Dendritic cell treated with granulocyte-macrophage colony-stimulating factor and Interleukin-4, amounts not matched to agents 40 ng/mL and 50 ng/mL, for 4 days (primary cell): ENCODE measurements around the gene CNNM3.

Experiments
- H3K27ac Mint-ChIP-seq: one replicate; pipeline ENCODE4 v1.8.0; 2022; ENCODE audit warnings: mild to moderate bottlenecking, mixed read lengths
- H3K27me3 Mint-ChIP-seq: one replicate; pipeline ENCODE4 v1.8.0; 2022; ENCODE audit warnings: mild to moderate bottlenecking, mixed read lengths
- H3K36me3 Mint-ChIP-seq: one replicate; pipeline ENCODE4 v1.8.0; 2022; ENCODE audit warnings: low read depth, mixed read lengths
- H3K4me1 Mint-ChIP-seq: one replicate; pipeline ENCODE4 v1.8.0; 2022; ENCODE audit warnings: low read depth, mixed read lengths
- H3K4me3 Mint-ChIP-seq: one replicate; pipeline ENCODE4 v1.8.0; 2022; ENCODE audit warnings: mild to moderate bottlenecking, moderate library complexity, mixed read lengths
- H3K9me3 Mint-ChIP-seq: one replicate; pipeline ENCODE4 v1.8.0; 2022; ENCODE audit warnings: mixed read lengths
- intact Hi-C: fragments of 100-400 bp; cut with micrococcal nuclease; formaldehyde crosslinking; loops from one replicate; pipeline ENCODE4 v1.15.0; 2022

Gene CNNM3

GRCh38 chr2:96865654-96866053 is 49.6 kb downstream of the CNNM3 start:
- peaks cover 86% of the 10 kb centered on the region for H3K27me3 Mint-ChIP-seq
- H3K27ac Mint-ChIP-seq, result no peak overlapping the region
- intact Hi-C loops, result no loop called here
- H3K4me3 Mint-ChIP-seq, result no peak overlapping the region
- peaks cover 59% of the 10 kb centered on the region for H3K4me1 Mint-ChIP-seq
- no peaks in the 10 kb centered on the region for H3K36me3 Mint-ChIP-seq
- no peaks in the 10 kb centered on the region for H3K9me3 Mint-ChIP-seq

- no peak overlapping the region for H3K27ac Mint-ChIP-seq
- no peaks in the 10 kb centered on the region for H3K36me3 Mint-ChIP-seq
- H3K4me3 Mint-ChIP-seq, result no peak overlapping the region
- peaks cover 86% of the 10 kb centered on the region for H3K27me3 Mint-ChIP-seq
- H3K4me1 Mint-ChIP-seq, result peaks cover 62% of the 10 kb centered on the region
- no peaks in the 10 kb centered on the region for H3K9me3 Mint-ChIP-seq
- intact Hi-C loops, result no loop called here
Observed at GRCh38 chr2:96866149-96866548, 50.1 kb downstream of the CNNM3 start.

DNA sequence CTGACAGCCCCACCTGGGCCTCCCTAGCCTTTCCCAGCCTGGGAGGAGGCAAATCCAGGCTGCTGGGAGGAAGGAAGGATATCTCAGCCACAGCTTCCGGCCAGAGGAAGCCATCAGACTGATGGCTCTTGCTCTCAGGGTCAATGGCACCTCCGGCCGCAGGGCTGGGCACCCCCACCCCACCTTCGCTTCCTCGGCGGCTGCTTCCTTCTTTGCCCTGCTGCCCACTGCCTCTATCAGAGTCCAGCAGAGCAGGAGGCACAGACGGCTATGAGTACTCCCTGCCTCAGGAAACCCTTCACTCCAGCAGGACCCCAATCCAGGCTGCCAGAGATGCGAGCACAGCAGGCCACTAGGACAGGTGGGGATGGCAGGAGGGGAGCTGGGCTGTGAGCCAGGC is 50.5 kb downstream of the CNNM3 start:
- intact Hi-C loops, result no loop called here

GRCh38 chr2:96866986-96867755 is 51.1 kb downstream of the CNNM3 start:
- no peaks in the 10 kb centered on the region for H3K36me3 Mint-ChIP-seq
- intact Hi-C loops, result no loop called here
- H3K27ac Mint-ChIP-seq, result no peak overlapping the region
- H3K27me3 Mint-ChIP-seq, result peaks cover 86% of the 10 kb centered on the region
- H3K9me3 Mint-ChIP-seq, result no peaks in the 10 kb centered on the region
- H3K4me1 Mint-ChIP-seq, result peaks cover 52% of the 10 kb centered on the region
- no peak overlapping the region for H3K4me3 Mint-ChIP-seq

More for the DNA sequence above, 50.5 kb downstream of the CNNM3 start:
- Mint-ChIP-seq H3K4me1 (peaks cover 58% of the 10 kb centered on the region), H3K27me3 (peaks cover 85% of the 10 kb centered on the region), H3K4me3 (no peak overlapping the region), H3K36me3 (no peaks in the 10 kb centered on the region), H3K9me3 (no peaks in the 10 kb centered on the region), H3K27ac (no peak overlapping the region)

DNA sequence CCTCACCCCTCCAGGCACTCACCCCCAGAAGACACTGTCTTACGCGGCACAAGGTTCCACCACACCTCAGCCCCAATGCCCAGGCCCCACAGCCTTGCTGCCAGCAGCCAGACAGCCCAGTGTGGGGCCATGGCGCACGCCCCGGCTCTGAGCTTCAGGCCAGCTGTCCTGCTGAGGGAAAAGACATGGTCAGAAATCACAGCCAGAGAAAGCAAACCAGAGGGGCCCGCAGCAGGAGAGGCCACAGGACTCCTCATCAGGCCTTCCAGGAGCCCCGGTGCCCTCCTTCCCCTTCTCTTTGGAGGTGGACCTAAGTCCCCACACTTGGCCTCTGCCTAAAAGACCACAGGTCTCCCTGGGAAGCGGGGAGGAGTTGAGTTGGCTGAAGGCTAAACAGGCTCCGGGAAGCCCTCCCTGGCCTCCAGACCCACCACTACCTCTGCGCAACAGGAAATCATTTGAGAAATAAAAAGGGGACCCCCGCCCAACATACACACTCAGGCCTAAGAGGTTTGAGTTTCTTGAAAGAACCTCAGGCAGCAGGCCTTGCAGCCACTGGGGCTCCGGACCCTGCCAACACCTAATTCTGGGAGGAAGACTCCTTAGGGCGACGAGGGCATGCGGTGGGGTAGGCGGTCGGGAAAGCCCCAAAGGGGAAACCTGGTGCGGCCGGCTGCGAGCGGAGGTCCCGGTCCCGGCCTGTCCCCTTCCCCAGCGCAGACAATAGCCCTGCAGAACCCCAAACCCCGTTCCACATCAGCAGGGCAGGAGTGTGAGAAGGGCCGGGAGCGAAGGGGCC is 51.9 kb downstream of the CNNM3 start:
- H3K4me1 Mint-ChIP-seq, result peaks cover 50% of the 10 kb centered on the region
- H3K27ac Mint-ChIP-seq, result peak overlapping the region; percentile 52
- peaks cover 86% of the 10 kb centered on the region for H3K27me3 Mint-ChIP-seq
- H3K4me3 Mint-ChIP-seq, result peak overlapping the region; percentile 58
- H3K9me3 Mint-ChIP-seq, result no peaks in the 10 kb centered on the region
- no peaks in the 10 kb centered on the region for H3K36me3 Mint-ChIP-seq
- intact Hi-C loops, result no loop called here

- Mint-ChIP-seq H3K27me3 (peaks cover 83% of the 10 kb centered on the region), H3K27ac (peak overlapping the region; percentile 52), H3K36me3 (no peaks in the 10 kb centered on the region), H3K4me3 (peak overlapping the region; percentile 58), H3K9me3 (no peaks in the 10 kb centered on the region), H3K4me1 (peaks cover 49% of the 10 kb centered on the region)
- intact Hi-C loops, result no loop called here
Observed at GRCh38 chr2:96868555-96869280, 52.6 kb downstream of the CNNM3 start.

GRCh38 chr2:96869281-96869821 is 53.3 kb downstream of the CNNM3 start:
- Mint-ChIP-seq H3K9me3 (no peaks in the 10 kb centered on the region), H3K27ac (no peak overlapping the region), H3K36me3 (no peaks in the 10 kb centered on the region), H3K4me3 (peak overlapping the region; percentile 20), H3K27me3 (peaks cover 84% of the 10 kb centered on the region), H3K4me1 (peaks cover 54% of the 10 kb centered on the region)
- intact Hi-C loops, result no loop called here

DNA sequence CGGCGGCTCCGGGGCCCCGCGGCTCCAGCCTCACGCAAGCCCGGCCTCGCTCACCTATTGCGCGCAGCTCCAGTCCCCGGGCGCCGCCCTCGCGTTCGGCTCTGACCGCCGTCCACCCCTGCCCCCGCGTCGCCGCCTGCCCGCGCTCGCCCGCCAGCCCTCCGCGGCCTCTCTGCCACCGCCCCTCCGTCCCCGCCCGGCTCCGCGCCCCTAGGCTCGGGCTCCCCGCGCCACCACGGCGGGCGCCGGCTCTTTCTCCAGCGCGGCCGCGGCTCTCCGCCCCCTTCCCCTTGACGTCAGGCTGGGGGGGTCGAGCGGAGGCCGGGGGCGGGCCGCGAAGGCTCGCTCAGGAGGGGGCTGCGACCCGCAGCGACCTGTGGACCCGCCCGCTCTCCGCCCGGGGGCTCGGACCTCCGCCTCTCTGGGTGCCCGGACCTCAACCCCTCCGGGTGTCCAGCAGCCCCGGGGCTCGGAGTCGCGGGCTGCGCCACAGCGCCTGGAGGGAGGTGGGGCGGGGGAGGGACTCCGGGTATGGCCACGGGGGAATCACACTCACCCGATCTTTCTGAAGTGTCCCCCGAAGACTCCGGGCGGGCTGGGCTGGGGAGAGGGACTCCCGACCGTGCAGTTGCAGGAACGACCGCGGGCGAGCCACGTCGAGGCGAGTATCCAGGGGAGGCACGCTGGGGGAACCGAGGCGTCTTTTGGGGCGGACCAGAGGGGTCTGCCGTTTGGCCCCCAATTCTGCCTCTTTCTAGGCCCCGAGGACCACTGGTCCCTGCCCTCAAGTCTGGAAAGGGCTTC is 54.0 kb downstream of the CNNM3 start, which contains the start of gene SEMA4C:
Gene SEMA4C, minus strand, starts transcription at position 259 of the 804 bp plus-strand sequence. CDS start 2,194 bp downstream, outside the sequence.
- Mint-ChIP-seq H3K9me3 (no peaks in the 10 kb centered on the region), H3K4me1 (peaks cover 61% of the 10 kb centered on the region), H3K36me3 (no peaks in the 10 kb centered on the region), H3K4me3 (peak within 1 kb of the TSS; percentile 37), H3K27ac (no peak within 1 kb of the TSS), H3K27me3 (peaks cover 84% of the 10 kb centered on the region)
- intact Hi-C loops, result no loop called here

DNA sequence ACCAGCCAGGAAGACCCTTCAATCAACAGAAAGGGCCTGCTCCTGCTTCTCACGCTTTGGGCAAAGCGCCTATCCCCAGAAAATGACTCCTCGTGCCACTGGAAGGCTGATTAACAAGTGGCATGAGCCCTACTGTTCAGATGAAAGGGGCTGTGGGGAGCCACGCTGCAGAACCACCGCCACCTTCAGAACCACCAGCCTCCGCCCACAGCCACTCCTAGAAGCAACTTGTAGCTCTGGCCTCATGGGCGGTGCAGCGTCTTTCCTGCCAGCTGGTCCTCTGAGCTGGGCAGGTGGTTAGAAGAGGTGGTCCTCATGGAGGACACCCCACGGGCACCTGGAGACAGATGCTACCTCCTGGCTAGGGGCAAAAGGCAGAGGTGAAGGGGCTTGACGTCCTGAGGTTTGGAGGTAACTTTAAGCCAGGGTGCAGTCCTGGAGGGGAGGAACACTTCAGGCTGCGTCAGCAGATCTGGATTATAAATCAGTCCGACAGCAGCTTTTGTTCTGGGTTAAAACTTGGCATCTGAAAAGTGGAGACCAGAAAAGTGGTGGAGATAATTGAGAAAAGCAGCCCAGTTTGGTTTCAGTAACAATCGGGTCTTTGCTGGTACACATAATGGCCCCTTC is 54.7 kb downstream of the CNNM3 start:
- Mint-ChIP-seq H3K9me3 (no peaks in the 10 kb centered on the region), H3K36me3 (no peaks in the 10 kb centered on the region), H3K4me3 (peak overlapping the region; percentile 35), H3K27ac (no peak overlapping the region), H3K27me3 (peaks cover 84% of the 10 kb centered on the region), H3K4me1 (peaks cover 67% of the 10 kb centered on the region)
- intact Hi-C loops, result no loop called here

GRCh38 chr2:96872591-96873349 is 56.7 kb downstream of the CNNM3 start:
- Mint-ChIP-seq H3K27ac (no peak overlapping the region), H3K4me3 (no peak overlapping the region)

GRCh38 chr2:96873651-96874096 is 57.6 kb downstream of the CNNM3 start:
- H3K4me3 Mint-ChIP-seq, result no peak overlapping the region
- H3K9me3 Mint-ChIP-seq, result no peaks in the 10 kb centered on the region
- peaks cover 86% of the 10 kb centered on the region for H3K27me3 Mint-ChIP-seq
- H3K27ac Mint-ChIP-seq, result peak overlapping the region; percentile 45
- H3K4me1 Mint-ChIP-seq, result peaks cover 58% of the 10 kb centered on the region
- H3K36me3 Mint-ChIP-seq, result no peaks in the 10 kb centered on the region
- intact Hi-C loops, result no loop called here

More at GRCh38 chr2:96872591-96873349, 56.7 kb downstream of the CNNM3 start:
- intact Hi-C loops, result no loop called here
- H3K4me1 Mint-ChIP-seq, result peaks cover 59% of the 10 kb centered on the region
- H3K36me3 Mint-ChIP-seq, result no peaks in the 10 kb centered on the region
- H3K9me3 Mint-ChIP-seq, result no peaks in the 10 kb centered on the region
- peaks cover 84% of the 10 kb centered on the region for H3K27me3 Mint-ChIP-seq

- H3K27ac Mint-ChIP-seq, result peak overlapping the region; percentile 45
- H3K4me3 Mint-ChIP-seq, result no peak overlapping the region
- intact Hi-C loops, result no loop called here
- no peaks in the 10 kb centered on the region for H3K9me3 Mint-ChIP-seq
- H3K36me3 Mint-ChIP-seq, result no peaks in the 10 kb centered on the region
- peaks cover 58% of the 10 kb centered on the region for H3K4me1 Mint-ChIP-seq
- peaks cover 92% of the 10 kb centered on the region for H3K27me3 Mint-ChIP-seq
Observed at GRCh38 chr2:96874198-96874831, 58.2 kb downstream of the CNNM3 start.
